GM21576 (cell line): Measurements from ENCODE around the gene SLC25A11.
"Not testable (repeated sequence)": the region's sequence is repeated elsewhere in the genome, so short reads cannot be mapped to it uniquely, and the experiment has no call there.

Source experiments
- ATAC-seq: cut with Tn5 transposase; IDR thresholded peaks from one replicate; pipeline ENCODE4 v1.9.1; 2021; ENCODE audit warnings: mild to moderate bottlenecking, moderate library complexity; ENCODE audit not compliant: unreplicated experiment

The SLC25A11 gene

DNA sequence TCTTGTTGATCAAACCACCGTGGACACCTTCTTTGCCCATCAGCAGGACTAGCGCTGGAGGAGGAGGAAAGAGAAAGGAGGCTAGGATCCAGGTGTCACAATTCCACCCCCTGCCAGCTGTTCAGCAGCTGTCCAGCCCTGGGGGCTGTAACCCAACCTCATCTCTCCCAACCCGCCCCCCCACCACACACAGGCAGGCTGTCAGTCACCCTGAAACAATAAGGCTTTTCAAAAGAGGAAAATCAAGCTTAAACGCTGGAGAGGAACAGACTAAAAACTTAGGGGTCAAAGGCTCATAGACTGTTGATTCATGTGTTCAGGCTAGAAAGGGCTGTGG, 6.1 kb upstream of the SLC25A11 start:
- no peak for ATAC-seq

- ATAC-seq: no peak
Measured at GRCh38 chr17:4945176-4945943, 5.5 kb upstream of the SLC25A11 start.

GRCh38 chr17:4944554-4945175, 4.8 kb upstream of the SLC25A11 start:
- ATAC-seq: no peak

GRCh38 chr17:4944163-4944553, 4.3 kb upstream of the SLC25A11 start:
- ATAC-seq: no peak

GRCh38 chr17:4942760-4943508, 3.1 kb upstream of the SLC25A11 start:
- ATAC-seq: no peak

DNA sequence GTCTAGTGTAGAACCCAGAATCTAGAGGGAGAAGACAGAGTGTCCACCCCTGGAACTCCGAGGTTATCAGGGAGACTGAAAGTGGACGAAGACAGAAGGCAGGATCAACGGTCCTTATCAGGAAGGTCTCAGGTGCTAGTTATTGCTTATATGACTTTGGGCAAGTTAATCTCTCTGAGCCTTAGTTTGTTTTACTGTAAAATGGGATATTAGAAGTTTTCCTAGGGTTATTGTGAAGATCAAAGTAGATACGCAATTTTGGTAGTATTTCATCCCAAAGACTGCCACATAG, 1.4 kb upstream of the SLC25A11 start:
- no peak for ATAC-seq

DNA sequence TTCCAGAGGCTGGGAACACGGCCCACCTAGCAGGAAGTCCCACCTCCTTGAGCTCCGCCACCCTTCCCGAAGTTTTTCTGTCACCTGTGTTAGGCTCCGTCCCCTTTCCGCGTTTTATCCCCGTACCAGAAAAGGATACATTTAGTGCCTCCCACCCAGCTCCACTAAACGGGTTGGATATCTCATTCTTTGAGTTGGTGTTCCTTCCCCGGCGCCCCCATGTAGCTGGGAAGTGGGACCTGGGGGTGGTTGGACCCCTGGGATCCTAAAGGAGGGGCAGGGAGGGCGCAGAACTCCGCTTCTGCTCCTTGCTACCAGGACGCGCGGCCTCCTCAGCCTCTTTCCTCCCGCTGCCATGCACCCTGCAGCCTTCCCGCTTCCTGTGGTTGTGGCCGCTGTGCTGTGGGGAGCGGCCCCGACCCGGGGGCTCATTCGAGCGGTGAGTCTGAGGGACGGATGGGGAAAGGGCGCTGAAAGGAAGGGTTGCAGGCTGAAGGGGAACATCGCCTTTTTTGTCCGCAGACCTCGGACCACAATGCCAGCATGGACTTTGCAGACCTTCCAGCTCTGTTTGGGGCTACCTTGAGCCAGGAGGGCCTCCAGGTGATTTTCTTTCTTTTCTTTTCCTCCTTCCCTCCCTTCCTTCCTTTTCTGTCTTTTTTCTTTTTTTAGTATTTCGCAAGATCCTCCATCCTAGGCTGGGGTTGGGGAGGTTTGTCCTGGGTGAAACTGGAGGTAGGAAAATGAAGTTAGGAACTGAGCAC, 891 bp upstream of the SLC25A11 start:
- ATAC-seq: no peak

- ATAC-seq: no peak
Measured at GRCh38 chr17:4939546-4939795, 375 bp downstream of the SLC25A11 start.

GRCh38 chr17:4938688-4939545, 929 bp downstream of the SLC25A11 start:
- ATAC-seq: no peak

- ATAC-seq: no peak
Measured at GRCh38 chr17:4938069-4938491, 1.8 kb downstream of the SLC25A11 start.

GRCh38 chr17:4937553-4937952, 2.3 kb downstream of the SLC25A11 start:
- ATAC-seq: no peak

- no peak for ATAC-seq
Measured at GRCh38 chr17:4936436-4936835, 3.4 kb downstream of the SLC25A11 start.

- no peak for ATAC-seq
Measured at GRCh38 chr17:4935650-4936049, 4.2 kb downstream of the SLC25A11 start.

DNA sequence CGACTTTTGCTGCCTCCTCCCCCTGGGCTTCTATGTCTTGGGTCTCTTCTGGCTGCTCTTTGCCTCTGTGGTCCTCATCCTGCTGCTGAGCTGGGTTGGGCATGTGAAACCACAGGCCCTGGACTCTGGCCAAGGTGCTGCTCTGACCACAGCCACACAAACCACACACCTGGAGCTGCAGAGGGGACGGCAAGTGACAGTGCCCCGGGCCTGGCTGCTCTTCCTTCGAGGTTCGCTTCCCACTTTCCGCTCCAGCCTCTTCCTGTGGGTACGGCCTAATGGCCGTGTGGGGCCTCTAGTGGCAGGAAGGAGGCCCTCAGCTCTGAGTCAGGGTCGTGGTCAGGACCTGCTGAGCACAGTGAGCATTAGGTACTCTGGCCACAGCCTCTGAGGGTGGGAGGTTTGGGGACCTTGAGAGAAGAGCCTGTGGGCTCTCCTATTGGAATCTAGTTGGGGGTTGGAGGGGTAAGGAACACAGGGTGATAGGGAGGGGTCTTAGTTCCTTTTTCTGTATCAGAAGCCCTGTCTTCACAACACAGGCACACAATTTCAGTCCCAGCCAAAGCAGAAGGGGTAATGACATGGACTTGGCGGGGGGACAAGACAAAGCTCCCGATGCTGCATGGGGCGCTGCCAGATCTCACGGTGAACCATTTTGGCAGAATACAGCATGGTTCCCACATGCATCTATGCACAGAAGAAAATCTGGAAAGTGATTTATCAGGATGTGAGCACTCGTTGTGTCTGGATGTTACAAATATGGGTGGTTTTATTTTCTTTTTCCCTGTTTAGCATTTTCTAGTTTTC, 5.5 kb downstream of the SLC25A11 start:
- ATAC-seq: no peak

DNA sequence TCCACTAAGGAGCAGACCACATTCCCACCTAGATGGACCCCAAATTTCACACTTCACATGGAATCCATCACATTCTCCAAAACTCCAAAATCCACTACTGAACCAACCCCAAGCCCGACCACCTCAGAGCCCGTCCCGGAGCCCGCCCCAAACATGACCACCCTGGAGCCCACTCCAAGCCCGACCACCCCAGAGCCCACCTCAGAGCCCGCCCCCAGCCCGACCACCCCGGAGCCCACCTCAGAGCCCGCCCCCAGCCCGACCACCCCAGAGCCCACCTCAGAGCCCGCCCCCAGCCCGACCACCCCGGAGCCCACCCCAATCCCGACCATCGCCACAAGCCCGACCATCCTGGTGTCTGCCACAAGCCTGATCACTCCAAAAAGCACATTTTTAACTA, 6.2 kb downstream of the SLC25A11 start:
- ATAC-seq: no peak

- ATAC-seq: no peak
Measured at GRCh38 chr17:4932756-4933155, 7.1 kb downstream of the SLC25A11 start.

DNA sequence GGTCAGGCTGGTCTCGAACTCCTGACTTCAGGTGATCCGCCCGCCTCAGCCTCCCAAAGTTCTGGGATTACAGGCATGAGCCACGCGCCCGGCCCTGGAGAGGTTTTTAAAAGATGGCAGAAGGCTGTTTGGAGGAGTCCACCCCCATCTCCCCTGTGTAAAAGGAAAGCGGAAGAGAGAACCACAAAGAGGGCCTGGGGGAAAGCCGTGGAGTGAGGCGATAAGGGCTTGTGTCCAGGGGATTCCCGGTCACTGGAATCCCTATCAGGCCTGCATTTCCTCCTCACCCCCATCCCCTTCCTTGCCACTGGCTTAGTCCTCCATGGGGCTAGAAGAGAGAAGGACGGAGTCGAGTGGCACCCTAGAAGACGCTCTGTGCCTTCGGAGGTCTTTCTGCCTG, 7.9 kb downstream of the SLC25A11 start, which contains the start of gene GP1BA:
Gene GP1BA (plus strand): TSS at position 315 of the 400 bp plus-strand sequence. CDS start 328 bp downstream, outside the sequence.
- no peak for ATAC-seq

DNA sequence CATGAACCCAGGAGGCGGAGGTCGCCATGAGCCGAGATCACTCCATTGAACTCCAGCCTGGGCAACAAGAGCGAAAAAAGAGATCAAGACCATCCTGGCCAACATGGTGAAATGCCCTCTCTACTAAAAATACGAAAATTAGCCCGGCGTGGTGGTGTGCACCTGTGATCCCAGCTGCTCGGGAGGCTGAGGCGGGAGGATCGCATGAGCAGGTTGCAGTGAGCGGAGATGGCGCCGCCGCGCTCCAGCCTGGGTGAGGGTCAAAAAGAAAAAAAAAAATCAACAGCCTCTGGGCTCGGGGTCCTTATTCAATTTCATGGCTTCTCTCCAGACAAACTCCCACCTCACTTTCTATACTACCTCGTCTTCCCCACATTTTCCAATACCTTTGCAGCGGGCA, 11.0 kb downstream of the SLC25A11 start:
- no peak for ATAC-seq

DNA sequence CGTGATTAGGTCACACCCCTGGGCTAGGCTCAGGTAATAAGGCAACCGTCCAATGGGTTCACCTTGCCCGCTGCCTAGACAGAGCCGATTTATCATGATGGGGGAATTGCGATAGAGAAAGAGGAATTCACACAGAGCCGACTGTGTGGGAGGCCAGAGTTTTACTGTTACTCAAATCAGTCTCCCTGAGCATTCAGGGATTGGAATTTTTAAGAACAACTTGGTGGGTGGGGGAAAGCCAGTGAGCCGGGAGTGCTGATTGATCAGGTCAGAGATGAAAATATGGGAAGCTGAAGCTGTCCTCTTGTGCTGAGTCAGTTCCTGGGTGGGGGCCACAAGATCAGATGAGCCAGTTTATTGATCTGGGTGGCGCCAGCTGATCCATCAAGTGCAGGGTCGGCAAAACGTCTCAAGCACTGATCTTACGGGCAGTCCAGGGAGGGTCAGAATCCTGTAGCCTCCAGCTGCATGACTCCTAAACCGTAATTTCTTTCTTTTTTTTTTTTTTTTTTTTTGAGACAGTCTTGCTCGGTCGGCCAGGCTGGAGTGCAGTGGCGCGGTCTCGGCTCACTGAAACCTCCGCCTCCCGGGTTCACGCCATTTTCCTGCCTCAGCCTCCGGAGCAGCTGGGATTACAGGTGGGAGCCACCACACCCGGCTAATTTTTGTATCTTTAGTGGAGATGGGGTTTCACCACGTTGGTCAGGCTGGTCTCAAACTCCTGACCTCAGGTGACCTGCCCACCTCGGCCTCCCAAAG, 13.1 kb downstream of the SLC25A11 start:
- ATAC-seq: not testable (repeated sequence)
